Ovary (tissue), 3 donors: ENCODE data around the gene S100A16.

Experiments
- EP300 ChIP-seq: sonication (generic); formaldehyde crosslinking; IDR thresholded peaks from one replicate; pipeline ENCODE4 v1.6.1; 2017; ENCODE audit warnings: antibody characterized with exemption
- POLR2A ChIP-seq: fragments of 450-650 bp; IDR thresholded peaks from one replicate; pipeline ENCODE4 v1.6.1; 2017; ENCODE audit warnings: antibody characterized with exemption, mild to moderate bottlenecking, moderate library complexity
- TF ChIP-seq, protein P1 (sequence below), 3 donors: fragments of 450-650 bp in 2 of 3; fragments of 200-600 bp in 1 of 3; IDR thresholded peaks; one replicate each; pipeline versions ENCODE4 v1.5.1 to v1.8.0; 2016 to 2022; ENCODE audit warnings: antibody characterized with exemption in 3 of 3, mild to moderate bottlenecking in 1 of 3
- donor health status: DM: no; HTN: no; CAD: no.

DNA sequence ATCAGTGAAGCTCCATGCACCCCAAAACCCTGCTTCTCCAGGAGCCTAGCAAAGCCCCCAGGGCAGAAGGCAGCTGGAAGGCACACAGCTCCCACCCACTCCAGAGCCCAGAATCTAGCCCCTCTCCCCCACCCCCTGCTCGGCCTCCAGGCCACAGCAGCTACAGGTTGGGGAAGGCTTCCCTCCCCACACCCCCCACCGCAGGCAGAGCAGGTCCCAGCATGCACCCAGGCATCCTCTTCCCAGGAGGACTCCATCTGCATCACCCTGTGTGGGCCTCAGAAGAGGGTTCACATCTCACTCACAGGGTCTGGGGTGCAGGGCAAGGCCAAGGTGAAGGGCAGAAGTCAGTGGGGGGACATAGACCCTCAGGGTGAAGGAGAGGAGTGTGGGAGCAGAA is 2.5 kb upstream of the S100A16 start:
- TF ChIP-seq, protein P1, sequence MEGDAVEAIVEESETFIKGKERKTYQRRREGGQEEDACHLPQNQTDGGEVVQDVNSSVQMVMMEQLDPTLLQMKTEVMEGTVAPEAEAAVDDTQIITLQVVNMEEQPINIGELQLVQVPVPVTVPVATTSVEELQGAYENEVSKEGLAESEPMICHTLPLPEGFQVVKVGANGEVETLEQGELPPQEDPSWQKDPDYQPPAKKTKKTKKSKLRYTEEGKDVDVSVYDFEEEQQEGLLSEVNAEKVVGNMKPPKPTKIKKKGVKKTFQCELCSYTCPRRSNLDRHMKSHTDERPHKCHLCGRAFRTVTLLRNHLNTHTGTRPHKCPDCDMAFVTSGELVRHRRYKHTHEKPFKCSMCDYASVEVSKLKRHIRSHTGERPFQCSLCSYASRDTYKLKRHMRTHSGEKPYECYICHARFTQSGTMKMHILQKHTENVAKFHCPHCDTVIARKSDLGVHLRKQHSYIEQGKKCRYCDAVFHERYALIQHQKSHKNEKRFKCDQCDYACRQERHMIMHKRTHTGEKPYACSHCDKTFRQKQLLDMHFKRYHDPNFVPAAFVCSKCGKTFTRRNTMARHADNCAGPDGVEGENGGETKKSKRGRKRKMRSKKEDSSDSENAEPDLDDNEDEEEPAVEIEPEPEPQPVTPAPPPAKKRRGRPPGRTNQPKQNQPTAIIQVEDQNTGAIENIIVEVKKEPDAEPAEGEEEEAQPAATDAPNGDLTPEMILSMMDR (IDR thresholded peaks at IDR 0.05) = no peak
- no peak for TF ChIP-seq POLR2A
- no peak for TF ChIP-seq EP300
